Measurements from ENCODE around the gene SUZ12. TPM values are rescaled to one million over a fixed set of nuclear protein-coding genes. Genes with fewer than 3 reads are reported as not detected.
"Not testable (repeated sequence)": the region's sequence is repeated elsewhere in the genome, so short reads cannot be mapped to it uniquely, and the experiment has no call there.

The SUZ12 gene
- total RNA-seq, 1 experiment from 2014 or later: 38.5 TPM

DNA sequence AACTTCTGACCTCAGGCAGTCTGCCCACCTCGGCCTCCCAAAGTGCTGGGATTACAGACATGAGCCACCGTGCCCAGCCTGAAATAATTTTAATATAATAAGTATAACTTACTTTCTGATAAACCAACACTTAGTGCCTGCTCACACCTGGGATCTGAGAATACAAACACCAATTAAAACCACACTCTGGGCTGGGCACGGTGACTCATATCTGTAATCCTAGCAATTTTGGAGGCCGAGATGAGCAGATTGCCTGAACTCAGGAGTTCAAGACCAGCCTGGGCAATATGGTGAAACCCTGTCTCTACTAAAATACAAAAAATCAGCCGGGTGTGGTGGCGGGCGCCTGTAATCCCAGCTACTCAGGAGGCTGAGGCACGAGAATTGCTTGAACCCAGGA is 55.0 kb downstream of the SUZ12 start:
- H3K14ac ChIP-seq (ENCODE audit: insufficient read depth, low read length); DNase-seq; H3T11ph ChIP-seq (ENCODE audit: low read length); H3K4me2 ChIP-seq (ENCODE audit: insufficient read depth, insufficient read length, low read length); H3K18ac ChIP-seq (ENCODE audit: insufficient read length, low read depth, low read length); H4K20me1 ChIP-seq (ENCODE audit: control insufficient read depth, insufficient read depth, insufficient read length); H3K4me1 ChIP-seq (ENCODE audit: insufficient read depth, low read length); H3K27ac Mint-ChIP-seq; H3K4me1 Mint-ChIP-seq; H3K23me2 ChIP-seq (ENCODE audit: insufficient read length, low read depth, low read length, poor library complexity, severe bottlenecking); H3K9me3 ChIP-seq (ENCODE audit: control insufficient read depth, low read depth, low read length); H3K9ac ChIP-seq (ENCODE audit: extremely low read depth, insufficient read length, low read length); H4K8ac ChIP-seq (replicated peaks; ENCODE audit: insufficient read length, low read depth, low read length); H2BK15ac ChIP-seq (ENCODE audit: low read depth, low read length); H3K9me3 Mint-ChIP-seq; H3K79me1 ChIP-seq (ENCODE audit: insufficient read depth, low read depth, low read length, poor library complexity, severe bottlenecking); H4K91ac ChIP-seq (ENCODE audit: insufficient read length, low read depth, low read length); H3K79me2 ChIP-seq (ENCODE audit: insufficient read depth, low read length); H3K27me3 ChIP-seq (ENCODE audit: insufficient read depth, low read length); H3K56ac ChIP-seq (ENCODE audit: insufficient read length, low read depth, low read length); H3K27me3 Mint-ChIP-seq (ENCODE audit: low read depth); H2AK5ac ChIP-seq (ENCODE audit: insufficient read length, low read length); H3K4ac ChIP-seq (ENCODE audit: low read depth, low read length); H2AFZ ChIP-seq (ENCODE audit: low read length); H4K5ac ChIP-seq (ENCODE audit: insufficient read length, low read depth, low read length); H3K23ac ChIP-seq (ENCODE audit: insufficient read length, low read depth, low read length); H2BK120ac ChIP-seq (ENCODE audit: low read depth, low read length, poor library complexity, severe bottlenecking); H2BK12ac ChIP-seq (ENCODE audit: insufficient read length, low read depth, low read length); H3K4me3 Mint-ChIP-seq; H2BK20ac ChIP-seq (ENCODE audit: low read depth, low read length, poor library complexity, severe bottlenecking); H3K27ac ChIP-seq (ENCODE audit: insufficient read length, low read depth, low read length); H2BK5ac ChIP-seq (ENCODE audit: insufficient read length, low read length): not testable (repeated sequence)
- no CpG with 5 or more reads among the region's 8 CpGs for WGBS (ENCODE audit: extremely low coverage, insufficient read length, low lambda C conversion rate)
- H3K36me3 Mint-ChIP-seq (ENCODE audit: insufficient read depth in 1 of 3, low read depth in 3 of 3): peaks cover 42 to 86% (median 74%) of the 10 kb centered on the region in 3 experiments; a peak in 6 of 7 replicates
